ENCODE data around the gene NUS1.
A peak's percentile ranks its signal among the peaks of the same experiment; 100 is the strongest.
"Not testable (repeated sequence)": the region's sequence is repeated elsewhere in the genome, so short reads cannot be mapped to it uniquely, and the experiment has no call there.

The NUS1 gene

GRCh38 chr6:117706504-117706903 is 31.2 kb downstream of the NUS1 start:
- TF ChIP-seq SPI1 (IDR thresholded peaks at IDR 0.05; ENCODE audit: low read depth, low read length) = no peak
- no peak for TF ChIP-seq POLR2AphosphoS5 (IDR thresholded peaks at IDR 0.05; ENCODE audit: low read depth, low read length)
- no peak for TF ChIP-seq POU2F2 (IDR thresholded peaks at IDR 0.05; ENCODE audit: low read depth, low read length)
- no peak for TF ChIP-seq TAF1 (IDR thresholded peaks at IDR 0.05; ENCODE audit: low read depth, low read length)
- TF ChIP-seq POLR2A (IDR thresholded peaks at IDR 0.05; ENCODE audit: low read depth, low read length) = no peak
- no peak for TF ChIP-seq PAX5 (IDR thresholded peaks at IDR 0.05; ENCODE audit: insufficient read depth, low read length, severe bottlenecking)
- FAIRE-seq = no peak
- DNase-seq (ENCODE audit: insufficient read length, low spot score) = no peak

- FAIRE-seq = peak; percentile 75
- DNase-seq (ENCODE audit: insufficient read length, low spot score) = not testable (repeated sequence)
Measured at GRCh38 chr6:117706936-117707509, 31.8 kb downstream of the NUS1 start.

- FAIRE-seq (no peak), DNase-seq (ENCODE audit: insufficient read length, low spot score) (no peak)
- TF ChIP-seq POU2F2 (IDR thresholded peaks at IDR 0.05; ENCODE audit: low read depth, low read length) (no peak), PAX5 (IDR thresholded peaks at IDR 0.05; ENCODE audit: insufficient read depth, low read length, severe bottlenecking) (no peak)
Measured at GRCh38 chr6:117711369-117711768, 36.1 kb downstream of the NUS1 start.

DNA sequence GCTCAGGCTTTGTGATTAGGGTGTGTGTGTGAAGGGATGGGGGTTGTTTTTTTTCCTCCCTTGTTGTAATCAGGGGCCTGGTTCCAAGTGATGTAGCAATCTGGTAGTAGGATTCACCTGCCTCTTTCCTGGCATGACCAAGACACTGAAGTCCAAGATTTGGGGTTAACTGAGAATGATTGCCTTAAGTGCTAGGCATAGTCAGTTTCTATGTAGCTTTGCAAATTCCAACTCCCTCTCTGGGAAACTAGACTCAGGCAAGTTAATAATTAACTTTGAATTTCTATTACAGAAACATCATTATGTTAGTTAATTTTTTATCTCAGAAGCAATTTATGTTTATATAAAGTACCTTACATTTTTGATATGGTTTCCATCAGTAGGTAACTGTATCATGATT is 43.6 kb downstream of the NUS1 start:
- no peak for TF ChIP-seq POLR2A (IDR thresholded peaks at IDR 0.05; ENCODE audit: low read depth, low read length)
- no peak for TF ChIP-seq SPI1 (IDR thresholded peaks at IDR 0.05; ENCODE audit: low read depth, low read length)
- TF ChIP-seq TAF1 (IDR thresholded peaks at IDR 0.05; ENCODE audit: low read depth, low read length) = no peak
- no peak for TF ChIP-seq PAX5 (IDR thresholded peaks at IDR 0.05; ENCODE audit: insufficient read depth, low read length, severe bottlenecking)
- TF ChIP-seq POLR2AphosphoS5 (IDR thresholded peaks at IDR 0.05; ENCODE audit: low read depth, low read length) = no peak
- TF ChIP-seq POU2F2 (IDR thresholded peaks at IDR 0.05; ENCODE audit: low read depth, low read length) = no peak

GRCh38 chr6:117721520-117721919 is 46.3 kb downstream of the NUS1 start:
- not testable (repeated sequence) for FAIRE-seq; DNase-seq (ENCODE audit: insufficient read length, low spot score)

More for the DNA sequence above, 43.6 kb downstream of the NUS1 start:
- DNase-seq (ENCODE audit: insufficient read length, low spot score) (no peak), FAIRE-seq (no peak)

DNA sequence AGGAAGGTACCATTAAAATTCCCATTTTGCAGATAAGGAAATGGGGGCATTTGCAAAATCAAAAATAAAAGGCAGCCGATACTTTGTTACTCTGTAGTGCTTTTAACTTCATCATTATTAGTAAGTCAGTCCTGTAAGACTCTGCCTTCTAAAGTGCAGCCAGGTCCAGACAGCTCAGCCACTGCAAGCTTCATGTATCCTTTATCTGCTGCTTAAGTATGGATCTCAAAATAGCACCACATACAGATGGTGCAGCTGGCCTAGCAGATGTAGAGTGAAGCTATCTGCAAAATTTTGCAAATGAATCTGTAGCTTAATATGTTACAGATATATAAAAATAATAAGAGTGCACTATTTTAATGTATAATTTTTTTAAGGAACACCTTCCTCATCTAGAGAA is 53.4 kb downstream of the NUS1 start:
- DNase-seq (ENCODE audit: insufficient read length, low spot score) = no peak
- FAIRE-seq = no peak
- TF ChIP-seq SPI1 (IDR thresholded peaks at IDR 0.05; ENCODE audit: low read depth, low read length) (no peak), POLR2AphosphoS5 (IDR thresholded peaks at IDR 0.05; ENCODE audit: low read depth, low read length) (no peak), TAF1 (IDR thresholded peaks at IDR 0.05; ENCODE audit: low read depth, low read length) (no peak), PAX5 (IDR thresholded peaks at IDR 0.05; ENCODE audit: insufficient read depth, low read length, severe bottlenecking) (no peak), POU2F2 (IDR thresholded peaks at IDR 0.05; ENCODE audit: low read depth, low read length) (no peak), POLR2A (IDR thresholded peaks at IDR 0.05; ENCODE audit: low read depth, low read length) (no peak)

- FAIRE-seq (no peak), DNase-seq (ENCODE audit: insufficient read length, low spot score) (no peak)
- TF ChIP-seq SPI1 (IDR thresholded peaks at IDR 0.05; ENCODE audit: low read depth, low read length) (no peak), TAF1 (IDR thresholded peaks at IDR 0.05; ENCODE audit: low read depth, low read length) (no peak), POLR2A (IDR thresholded peaks at IDR 0.05; ENCODE audit: low read depth, low read length) (no peak), POU2F2 (IDR thresholded peaks at IDR 0.05; ENCODE audit: low read depth, low read length) (no peak), PAX5 (IDR thresholded peaks at IDR 0.05; ENCODE audit: insufficient read depth, low read length, severe bottlenecking) (no peak), POLR2AphosphoS5 (IDR thresholded peaks at IDR 0.05; ENCODE audit: low read depth, low read length) (no peak)
Measured at GRCh38 chr6:117729613-117730012, 54.3 kb downstream of the NUS1 start.

DNA sequence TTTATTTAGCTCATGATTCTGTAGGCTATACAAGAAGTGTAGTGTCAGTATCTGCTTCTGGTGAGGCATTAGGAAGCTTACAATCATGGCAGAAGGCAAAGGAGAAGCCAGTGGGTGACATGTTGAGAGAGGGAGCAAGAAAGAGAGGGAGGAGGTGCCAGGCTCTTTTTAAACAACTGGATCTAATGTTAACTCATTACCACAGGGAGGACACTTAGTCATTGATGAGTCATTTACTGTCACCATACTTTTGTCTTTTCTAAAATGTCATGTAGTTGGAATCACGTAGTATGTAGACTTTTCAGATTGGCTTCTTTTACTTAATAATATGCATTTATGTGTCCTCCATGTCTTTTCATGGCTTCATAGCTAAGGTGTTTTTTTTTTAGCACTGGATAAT is 58.1 kb downstream of the NUS1 start:
- DNase-seq (ENCODE audit: insufficient read length, low spot score) (no peak), FAIRE-seq (no peak)
- TF ChIP-seq TAF1 (IDR thresholded peaks at IDR 0.05; ENCODE audit: low read depth, low read length) = no peak
- no peak for TF ChIP-seq POLR2AphosphoS5 (IDR thresholded peaks at IDR 0.05; ENCODE audit: low read depth, low read length)

DNA sequence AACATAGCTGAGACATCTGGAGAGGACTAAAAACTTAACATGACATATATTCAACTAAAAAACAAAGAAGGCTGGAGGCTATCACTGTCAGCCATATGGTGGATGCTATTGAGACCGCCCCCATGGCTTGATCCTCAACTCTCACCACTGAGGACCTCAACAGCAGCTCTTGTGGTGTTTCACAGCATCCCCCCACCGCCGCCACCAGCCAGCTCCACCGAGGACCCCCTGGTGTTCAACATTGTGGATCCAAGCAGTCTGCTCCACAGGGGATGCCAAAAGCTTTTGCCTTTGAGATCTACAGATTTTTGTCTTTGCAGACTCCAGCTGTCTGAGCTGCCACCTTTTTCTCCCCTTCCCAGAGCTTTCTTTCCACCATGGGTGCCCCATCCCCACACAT is 64.6 kb downstream of the NUS1 start:
- no peak for DNase-seq (ENCODE audit: insufficient read length, low spot score)
- TF ChIP-seq POU2F2 (IDR thresholded peaks at IDR 0.05; ENCODE audit: low read depth, low read length) (no peak), TAF1 (IDR thresholded peaks at IDR 0.05; ENCODE audit: low read depth, low read length) (no peak), SPI1 (IDR thresholded peaks at IDR 0.05; ENCODE audit: low read depth, low read length) (no peak), PAX5 (IDR thresholded peaks at IDR 0.05; ENCODE audit: insufficient read depth, low read length, severe bottlenecking) (no peak), POLR2A (IDR thresholded peaks at IDR 0.05; ENCODE audit: low read depth, low read length) (no peak), POLR2AphosphoS5 (IDR thresholded peaks at IDR 0.05; ENCODE audit: low read depth, low read length) (no peak)
- no peak for FAIRE-seq

DNA sequence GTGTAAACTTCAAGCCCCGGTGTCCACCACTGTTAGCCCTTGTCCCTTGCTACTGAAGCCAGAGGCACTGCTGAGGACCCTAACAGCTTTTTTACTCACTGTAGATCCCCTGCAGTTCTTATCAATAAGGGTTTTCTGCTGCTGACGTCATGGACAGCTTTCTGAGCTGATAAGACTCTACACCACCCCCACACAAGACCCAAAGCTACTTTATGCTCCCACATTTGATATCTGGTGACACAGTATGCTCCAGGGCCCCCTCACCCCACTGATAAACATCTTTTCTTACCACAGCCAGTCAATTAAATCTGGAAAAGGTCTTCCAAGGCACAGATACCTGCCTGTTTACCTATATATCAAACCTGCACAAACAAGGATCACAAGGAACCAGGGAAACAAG is 65.3 kb downstream of the NUS1 start:
- TF ChIP-seq TAF1 (IDR thresholded peaks at IDR 0.05; ENCODE audit: low read depth, low read length) (no peak), POU2F2 (IDR thresholded peaks at IDR 0.05; ENCODE audit: low read depth, low read length) (no peak)
- FAIRE-seq = no peak
- DNase-seq (ENCODE audit: insufficient read length, low spot score) = no peak

DNA sequence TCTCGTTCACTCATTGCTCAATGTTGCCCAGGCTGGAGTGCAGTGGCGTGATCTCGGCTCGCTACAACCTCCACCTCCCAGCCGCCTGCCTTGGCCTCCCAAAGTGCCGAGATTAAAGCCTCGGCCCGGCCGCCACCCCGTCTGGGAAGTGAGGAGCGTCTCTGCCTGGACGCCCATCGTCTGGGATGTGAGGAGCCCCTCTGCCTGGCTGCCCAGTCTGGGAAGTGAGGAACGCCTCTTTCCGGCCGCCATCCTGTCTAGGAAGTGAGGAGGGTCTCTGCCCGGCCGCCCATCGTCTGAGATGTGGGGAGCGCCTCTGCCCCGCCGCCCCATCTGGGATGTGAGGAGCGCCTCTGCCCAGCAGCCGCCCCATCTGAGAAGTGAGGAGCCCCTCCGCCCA is 75.4 kb downstream of the NUS1 start:
- not testable (repeated sequence) for FAIRE-seq

More for the DNA sequence above, 75.4 kb downstream of the NUS1 start:
- not testable (repeated sequence) for DNase-seq (ENCODE audit: insufficient read length, low spot score)
